C4-2B (cell line): Measurements from ENCODE around the gene PLCB3.

Experiments
- CTCF ChIP-seq: fragments of 450-650 bp; conservative IDR thresholded peaks from 2 replicates; pipeline ENCODE4 v1.5.1; 2017; ENCODE audit warnings: mild to moderate bottlenecking
- ZFX ChIP-seq: fragments of 450-650 bp; IDR thresholded peaks from 2 replicates; pipeline ENCODE4 v1.6.1; 2017

- no peak for TF ChIP-seq CTCF
- no peak for TF ChIP-seq ZFX
These were observed 26.3 kb upstream of the PLCB3 start for GRCh38 chr11:64224891-64225607.
